ENCODE measurements around the gene ABRAXAS1. TPM values are rescaled to one million over a fixed set of nuclear protein-coding genes. Genes with fewer than 3 reads are reported as not detected.

ABRAXAS1 gene
- total and polyA plus RNA-seq, 10 of the 15 experiments (the other 5 are each of a cell fraction or from before 2014, with no cell fraction given) = 2.2 to 9.7 (median 5.8) TPM

DNA sequence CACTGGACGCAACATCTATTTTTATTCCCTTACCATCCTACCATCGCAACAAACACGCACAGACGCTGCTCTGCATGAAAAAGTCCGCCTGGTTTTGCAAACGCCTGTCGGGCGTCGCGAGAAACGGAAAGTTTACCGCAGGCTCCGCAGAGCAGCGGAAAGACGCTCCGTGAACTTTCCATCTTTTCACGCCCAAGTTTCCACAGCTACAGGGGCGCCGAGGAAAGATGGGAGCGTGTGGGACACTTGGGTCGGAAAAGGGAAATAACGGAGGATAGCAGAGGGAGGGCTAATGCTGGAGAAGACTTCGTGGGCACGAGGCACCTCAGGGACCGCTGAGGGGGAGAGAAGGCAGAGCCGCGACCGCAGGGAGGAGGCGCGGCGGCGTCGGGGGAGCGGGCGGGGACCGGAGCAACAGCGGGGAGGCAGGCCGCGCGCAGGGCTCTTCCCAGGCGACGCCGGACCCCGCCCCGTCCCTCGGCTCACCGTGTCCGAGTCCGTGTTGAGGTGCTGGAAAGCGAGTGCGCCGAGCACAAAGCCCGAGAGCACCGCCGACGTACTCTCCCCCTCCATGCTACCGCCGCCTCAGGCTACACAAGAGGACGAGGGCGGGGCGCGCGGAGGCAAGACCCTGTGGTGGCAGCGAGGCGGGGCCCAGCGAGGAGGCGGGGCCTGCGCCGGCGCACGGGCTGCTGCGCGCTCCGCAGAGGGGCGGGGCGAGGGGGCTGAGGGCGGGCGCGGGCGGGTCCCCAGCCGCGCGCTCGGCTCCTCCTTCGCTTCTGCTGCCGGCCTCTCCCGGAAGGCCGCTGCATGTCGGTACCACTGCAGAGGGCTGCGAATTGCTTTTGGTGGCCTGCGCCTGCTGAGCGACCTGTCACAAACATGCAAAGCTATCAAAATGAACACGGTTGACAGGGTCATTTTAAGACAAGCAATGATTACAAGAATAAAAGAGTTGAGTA, at the start of gene ABRAXAS1 (continued):
- TF ChIP-seq SKIL (IDR thresholded peaks at IDR 0.05; ENCODE audit: low read depth, poor library complexity, severe bottlenecking) = no peak
- TF ChIP-seq, protein P1, sequence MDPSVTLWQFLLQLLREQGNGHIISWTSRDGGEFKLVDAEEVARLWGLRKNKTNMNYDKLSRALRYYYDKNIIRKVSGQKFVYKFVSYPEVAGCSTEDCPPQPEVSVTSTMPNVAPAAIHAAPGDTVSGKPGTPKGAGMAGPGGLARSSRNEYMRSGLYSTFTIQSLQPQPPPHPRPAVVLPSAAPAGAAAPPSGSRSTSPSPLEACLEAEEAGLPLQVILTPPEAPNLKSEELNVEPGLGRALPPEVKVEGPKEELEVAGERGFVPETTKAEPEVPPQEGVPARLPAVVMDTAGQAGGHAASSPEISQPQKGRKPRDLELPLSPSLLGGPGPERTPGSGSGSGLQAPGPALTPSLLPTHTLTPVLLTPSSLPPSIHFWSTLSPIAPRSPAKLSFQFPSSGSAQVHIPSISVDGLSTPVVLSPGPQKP (IDR thresholded peaks at IDR 0.05; ENCODE audit: low read depth, low read length) = no peak
- no peak for TF ChIP-seq KLF5 (IDR thresholded peaks at IDR 0.05; ENCODE audit: partially characterized antibody)
- no peak for TF ChIP-seq ZNF24 (IDR thresholded peaks at IDR 0.05)
- no peak for TF ChIP-seq SREBF1 (IDR thresholded peaks at IDR 0.05; ENCODE audit: low read length)
- no peak for TF ChIP-seq PAX8 (IDR thresholded peaks at IDR 0.05)
- TF ChIP-seq, protein P2, sequence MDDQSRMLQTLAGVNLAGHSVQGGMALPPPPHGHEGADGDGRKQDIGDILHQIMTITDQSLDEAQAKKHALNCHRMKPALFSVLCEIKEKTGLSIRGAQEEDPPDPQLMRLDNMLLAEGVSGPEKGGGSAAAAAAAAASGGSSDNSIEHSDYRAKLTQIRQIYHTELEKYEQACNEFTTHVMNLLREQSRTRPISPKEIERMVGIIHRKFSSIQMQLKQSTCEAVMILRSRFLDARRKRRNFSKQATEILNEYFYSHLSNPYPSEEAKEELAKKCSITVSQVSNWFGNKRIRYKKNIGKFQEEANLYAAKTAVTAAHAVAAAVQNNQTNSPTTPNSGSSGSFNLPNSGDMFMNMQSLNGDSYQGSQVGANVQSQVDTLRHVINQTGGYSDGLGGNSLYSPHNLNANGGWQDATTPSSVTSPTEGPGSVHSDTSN (IDR thresholded peaks at IDR 0.05; ENCODE audit: insufficient replicate concordance, low read depth, low read length) = no peak
- TF ChIP-seq RB1 (IDR thresholded peaks at IDR 0.05; ENCODE audit: borderline replicate concordance) = peak; percentile 41; the same call in 1 of the 2 replicates
- peak; percentile 40 for TF ChIP-seq MYC (IDR thresholded peaks at IDR 0.05; ENCODE audit: insufficient read depth, insufficient read length, insufficient replicate concordance, low read length, severe bottlenecking)
- TF ChIP-seq, protein P3, sequence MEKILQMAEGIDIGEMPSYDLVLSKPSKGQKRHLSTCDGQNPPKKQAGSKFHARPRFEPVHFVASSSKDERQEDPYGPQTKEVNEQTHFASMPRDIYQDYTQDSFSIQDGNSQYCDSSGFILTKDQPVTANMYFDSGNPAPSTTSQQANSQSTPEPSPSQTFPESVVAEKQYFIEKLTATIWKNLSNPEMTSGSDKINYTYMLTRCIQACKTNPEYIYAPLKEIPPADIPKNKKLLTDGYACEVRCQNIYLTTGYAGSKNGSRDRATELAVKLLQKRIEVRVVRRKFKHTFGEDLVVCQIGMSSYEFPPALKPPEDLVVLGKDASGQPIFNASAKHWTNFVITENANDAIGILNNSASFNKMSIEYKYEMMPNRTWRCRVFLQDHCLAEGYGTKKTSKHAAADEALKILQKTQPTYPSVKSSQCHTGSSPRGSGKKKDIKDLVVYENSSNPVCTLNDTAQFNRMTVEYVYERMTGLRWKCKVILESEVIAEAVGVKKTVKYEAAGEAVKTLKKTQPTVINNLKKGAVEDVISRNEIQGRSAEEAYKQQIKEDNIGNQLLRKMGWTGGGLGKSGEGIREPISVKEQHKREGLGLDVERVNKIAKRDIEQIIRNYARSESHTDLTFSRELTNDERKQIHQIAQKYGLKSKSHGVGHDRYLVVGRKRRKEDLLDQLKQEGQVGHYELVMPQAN (conservative IDR thresholded peaks at IDR 0.05) = 0 out of 2 replicates have a peak, but pooled peaks have one; percentile 49
- TF ChIP-seq BCL3 (IDR thresholded peaks at IDR 0.05; ENCODE audit: borderline replicate concordance, insufficient read depth, low read depth, low read length, poor library complexity, severe bottlenecking) = no peak
- TF ChIP-seq ZNF207 (IDR thresholded peaks at IDR 0.05; ENCODE audit: borderline replicate concordance) = 0 out of 2 replicates have a peak, but pooled peaks have one; percentile 26
- TF ChIP-seq ESRRA (IDR thresholded peaks at IDR 0.05; ENCODE audit: low read length) = no peak
- no peak for TF ChIP-seq IRF5 (IDR thresholded peaks at IDR 0.05; ENCODE audit: borderline replicate concordance)
- TF ChIP-seq NFIC (IDR thresholded peaks at IDR 0.05; ENCODE audit: low read depth, low read length) = no peak
- no peak for TF ChIP-seq RFX5 (IDR thresholded peaks at IDR 0.05; ENCODE audit: low read depth, low read length)
- no peak for TF ChIP-seq SRF (IDR thresholded peaks at IDR 0.05; ENCODE audit: low read depth in 2 of 2, low read length in 2 of 2)
- peak; percentile 63; the same call in 1 of the 2 replicates for TF ChIP-seq POLR2AphosphoS2 (IDR thresholded peaks at IDR 0.05; ENCODE audit: low read depth, low read length)
